HFF-Myc (cell line): ENCODE measurements around the gene OPA3.
"Not testable (repeated sequence)": the region's sequence is repeated elsewhere in the genome, so short reads cannot be mapped to it uniquely, and the experiment has no call there.

Experiments used
- DNase-seq: peaks from one replicate; pipeline ENCODE4 v3.0.0-alpha.2; 2011; ENCODE audit warnings: low read depth; ENCODE audit errors: extremely low read depth
- H3K4me3 ChIP-seq: replicated peaks from 2 replicates; pipeline ENCODE4 v1.5.1; 2011; ENCODE audit warnings: low read depth, mild to moderate bottlenecking, control low read depth, low read length
- TF ChIP-seq, protein P1 (sequence below): IDR thresholded peaks from 2 replicates; pipeline ENCODE4 v1.5.1; 2012; ENCODE audit warnings: mild to moderate bottlenecking, low read depth, low read length, control low read depth; ENCODE audit errors: missing control alignments

OPA3 gene

DNA sequence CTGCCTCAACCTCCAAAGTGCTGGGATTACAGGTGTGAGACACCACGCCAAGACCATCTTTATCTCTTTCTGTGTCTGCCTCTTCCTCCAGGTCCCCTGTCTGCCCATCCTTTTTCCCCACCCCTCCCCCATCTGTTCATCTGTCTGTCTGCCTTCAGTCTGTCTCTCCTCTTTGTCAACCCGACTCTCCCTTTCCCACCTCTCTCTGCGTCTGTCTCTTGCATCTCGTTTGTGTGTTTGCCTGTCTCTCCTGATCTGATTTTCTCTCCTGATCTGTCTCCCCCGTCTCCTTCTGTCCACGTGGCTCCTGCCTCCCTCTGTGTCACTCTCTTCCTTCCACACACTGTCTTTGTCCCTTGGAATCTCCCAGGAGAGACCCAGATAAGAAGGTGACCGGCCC lies 67.4 kb downstream of the OPA3 start:
- TF ChIP-seq, protein P1, sequence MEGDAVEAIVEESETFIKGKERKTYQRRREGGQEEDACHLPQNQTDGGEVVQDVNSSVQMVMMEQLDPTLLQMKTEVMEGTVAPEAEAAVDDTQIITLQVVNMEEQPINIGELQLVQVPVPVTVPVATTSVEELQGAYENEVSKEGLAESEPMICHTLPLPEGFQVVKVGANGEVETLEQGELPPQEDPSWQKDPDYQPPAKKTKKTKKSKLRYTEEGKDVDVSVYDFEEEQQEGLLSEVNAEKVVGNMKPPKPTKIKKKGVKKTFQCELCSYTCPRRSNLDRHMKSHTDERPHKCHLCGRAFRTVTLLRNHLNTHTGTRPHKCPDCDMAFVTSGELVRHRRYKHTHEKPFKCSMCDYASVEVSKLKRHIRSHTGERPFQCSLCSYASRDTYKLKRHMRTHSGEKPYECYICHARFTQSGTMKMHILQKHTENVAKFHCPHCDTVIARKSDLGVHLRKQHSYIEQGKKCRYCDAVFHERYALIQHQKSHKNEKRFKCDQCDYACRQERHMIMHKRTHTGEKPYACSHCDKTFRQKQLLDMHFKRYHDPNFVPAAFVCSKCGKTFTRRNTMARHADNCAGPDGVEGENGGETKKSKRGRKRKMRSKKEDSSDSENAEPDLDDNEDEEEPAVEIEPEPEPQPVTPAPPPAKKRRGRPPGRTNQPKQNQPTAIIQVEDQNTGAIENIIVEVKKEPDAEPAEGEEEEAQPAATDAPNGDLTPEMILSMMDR = no peak
- H3K4me3 ChIP-seq = no peak overlapping the region
- DNase-seq = no peak

DNA sequence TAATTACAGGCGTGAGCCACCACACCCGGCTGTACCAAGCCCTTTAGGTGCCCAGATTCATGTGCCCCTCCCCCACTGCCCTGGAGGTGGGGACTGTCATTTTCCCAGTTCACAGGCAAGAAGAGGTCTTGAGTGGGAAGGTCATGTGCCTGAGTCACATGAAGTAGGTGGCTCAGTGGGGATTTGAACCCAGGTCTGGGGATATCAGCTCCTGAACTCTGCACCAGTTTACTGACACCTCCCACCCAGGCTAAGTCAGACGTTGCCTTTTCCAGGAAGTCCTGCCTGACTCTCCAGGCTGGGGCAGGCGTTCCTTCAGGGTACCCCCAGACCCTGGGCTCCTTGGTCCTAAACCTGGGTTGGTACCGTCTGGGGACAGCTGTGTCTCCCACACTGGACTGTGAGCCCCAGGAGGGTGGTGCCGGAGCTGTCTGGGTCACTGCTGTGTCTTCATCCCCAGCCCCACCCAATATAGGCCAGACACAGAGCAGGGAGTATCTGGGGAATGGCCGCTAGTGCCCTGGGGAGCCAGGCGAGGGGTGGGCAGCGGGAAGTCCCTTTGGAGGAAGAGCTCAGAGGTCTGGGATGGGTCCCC lies 68.7 kb downstream of the OPA3 start:
- no peak overlapping the region for H3K4me3 ChIP-seq
- DNase-seq = no peak
- TF ChIP-seq, protein P1 = no peak

DNA sequence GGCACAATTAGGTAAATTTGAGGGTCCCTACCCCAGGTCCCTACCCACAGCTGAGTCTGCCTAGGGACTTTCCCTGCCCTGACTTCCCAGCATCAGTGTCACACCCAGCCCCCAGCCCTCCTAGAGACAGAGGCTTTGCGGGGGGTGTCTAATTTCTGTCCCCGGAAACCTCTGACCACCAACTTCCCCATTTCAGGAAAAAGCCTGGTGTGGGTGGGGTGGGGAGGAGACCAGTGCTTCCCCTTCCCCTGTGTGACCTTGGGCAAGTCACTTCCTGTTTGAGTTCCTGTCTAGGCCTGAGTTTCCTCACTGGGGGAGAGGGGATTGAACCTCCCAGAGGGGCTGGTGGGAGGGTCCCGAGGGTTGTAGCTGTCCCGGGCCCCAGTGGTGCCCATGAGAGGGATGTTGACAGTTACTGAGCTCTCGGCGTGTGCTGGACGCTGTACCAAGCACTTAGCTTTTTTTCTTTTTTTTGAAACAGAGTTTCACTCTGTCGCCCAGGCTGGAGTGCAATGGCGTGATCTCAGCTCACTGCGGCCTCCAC lies 69.4 kb downstream of the OPA3 start:
- H3K4me3 ChIP-seq = no peak overlapping the region
- no peak for DNase-seq
- TF ChIP-seq, protein P1 = no peak

DNA sequence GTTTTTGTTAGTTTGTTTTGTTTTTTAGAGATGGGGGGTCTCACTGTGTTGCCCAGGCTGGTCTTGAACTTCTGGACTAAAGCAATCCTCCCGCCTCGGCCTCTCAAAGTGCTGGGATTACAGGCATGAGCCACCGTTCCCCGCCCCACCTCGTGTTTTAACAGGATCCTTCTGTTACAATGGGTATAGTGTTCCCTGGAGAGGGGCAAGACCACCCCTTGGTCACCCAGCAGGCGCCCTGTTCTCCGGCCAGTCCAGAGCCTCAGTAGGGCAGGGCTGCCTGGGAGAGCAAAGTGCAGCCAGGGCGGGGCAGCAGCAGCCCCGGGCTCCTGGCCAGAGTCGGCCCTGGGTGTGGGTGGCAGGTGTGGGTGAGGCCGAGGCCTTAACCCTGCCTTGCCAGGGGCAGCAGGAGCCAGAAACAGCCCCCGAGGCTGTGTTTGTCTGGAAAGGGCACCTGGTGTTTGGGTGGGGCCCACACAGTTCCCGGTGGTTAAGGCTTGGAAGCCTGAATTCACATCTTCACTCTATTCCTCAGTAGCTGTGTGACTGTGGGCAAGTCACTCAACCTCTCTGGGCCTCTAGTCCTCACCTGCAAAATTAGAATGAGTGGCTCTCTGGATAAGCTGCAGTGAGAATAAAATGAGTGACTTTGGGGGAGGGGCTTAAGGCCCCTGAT lies 70.1 kb downstream of the OPA3 start:
- H3K4me3 ChIP-seq = no peak overlapping the region
- no peak for DNase-seq
- TF ChIP-seq, protein P1 = no peak

DNA sequence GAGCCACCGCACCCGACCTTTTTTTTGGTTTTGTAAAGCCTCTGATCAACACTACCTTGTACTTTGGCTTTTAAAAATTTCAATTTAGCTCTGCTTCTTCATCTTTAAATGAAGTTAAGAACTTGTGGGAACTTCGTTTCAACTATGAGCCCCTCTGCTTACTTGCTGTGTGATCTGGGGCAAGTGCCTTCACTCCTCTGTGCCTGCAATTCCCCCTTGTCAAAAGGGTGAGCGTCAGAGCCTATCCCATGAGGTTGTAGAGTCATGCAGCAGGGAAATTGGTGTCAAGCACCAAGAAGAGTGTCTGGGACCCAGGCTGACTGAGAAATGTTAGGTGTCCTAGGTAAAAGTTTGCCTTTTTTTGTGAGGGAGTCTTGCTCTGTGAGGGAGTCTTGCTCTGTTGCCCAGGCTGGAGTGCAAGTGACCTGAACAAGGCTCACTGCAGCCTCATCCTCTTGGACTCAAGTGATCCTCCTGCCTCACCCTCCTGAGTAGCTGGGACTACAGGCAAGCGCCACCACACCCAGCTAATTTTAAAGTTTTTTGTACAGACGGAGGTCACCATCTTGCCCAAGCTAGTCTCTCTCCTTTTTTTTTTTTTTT lies 71.6 kb downstream of the OPA3 start:
- H3K4me3 ChIP-seq = no peak overlapping the region
- DNase-seq = no peak
- TF ChIP-seq, protein P1 = no peak

DNA sequence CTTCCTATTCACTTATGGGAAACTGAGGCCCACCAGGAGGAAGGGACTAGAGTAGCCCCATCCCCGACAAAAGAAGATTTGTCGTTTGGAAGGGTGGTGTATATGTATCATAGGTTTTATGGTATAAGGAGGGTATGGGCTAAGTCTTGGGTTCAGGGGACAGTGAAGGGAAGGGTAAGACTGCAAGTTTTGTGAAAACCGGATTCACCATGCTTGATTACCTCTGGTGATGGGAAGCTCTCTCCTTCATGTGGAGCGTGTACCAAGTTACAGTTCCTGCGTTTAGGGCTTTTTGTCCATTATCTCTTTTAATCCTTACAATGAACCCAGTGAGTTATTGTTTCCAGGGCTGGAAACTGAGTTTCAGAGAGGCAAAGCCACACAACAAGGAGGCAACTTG lies 73.5 kb downstream of the OPA3 start:
- no peak for DNase-seq
- no peak overlapping the region for H3K4me3 ChIP-seq
- TF ChIP-seq, protein P1 = no peak

DNA sequence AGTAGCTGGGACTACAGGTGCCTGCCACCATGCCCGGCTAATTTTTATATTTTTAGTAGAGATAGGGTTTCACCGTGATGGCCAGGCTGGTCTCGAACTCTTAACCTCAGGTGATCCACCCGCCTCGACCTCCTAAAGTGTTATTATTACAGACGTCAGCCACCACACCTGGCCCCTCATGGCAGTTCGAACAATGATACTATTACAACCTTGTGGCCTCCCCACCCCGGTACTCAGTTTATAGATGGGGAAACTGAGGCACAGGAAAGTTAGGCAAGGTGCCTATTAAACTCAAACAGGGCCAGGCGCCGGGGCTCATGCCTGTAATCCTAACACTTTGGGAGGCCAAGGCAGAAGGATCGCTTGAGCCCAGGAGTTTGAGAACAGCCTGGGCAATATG lies 74.2 kb downstream of the OPA3 start:
- not testable (repeated sequence) for DNase-seq, H3K4me3 ChIP-seq
